HG03097 (cell line): ENCODE results near the gene GCH1.
"Not testable (repeated sequence)": the region's sequence is repeated elsewhere in the genome, so short reads cannot be mapped to it uniquely, and the experiment has no call there.

Experiments
- ATAC-seq: cut with Tn5 transposase; IDR thresholded peaks from one replicate; pipeline ENCODE4 v1.9.1; 2021; ENCODE audit not compliant: unreplicated experiment, low FRiP score

GCH1 gene

DNA sequence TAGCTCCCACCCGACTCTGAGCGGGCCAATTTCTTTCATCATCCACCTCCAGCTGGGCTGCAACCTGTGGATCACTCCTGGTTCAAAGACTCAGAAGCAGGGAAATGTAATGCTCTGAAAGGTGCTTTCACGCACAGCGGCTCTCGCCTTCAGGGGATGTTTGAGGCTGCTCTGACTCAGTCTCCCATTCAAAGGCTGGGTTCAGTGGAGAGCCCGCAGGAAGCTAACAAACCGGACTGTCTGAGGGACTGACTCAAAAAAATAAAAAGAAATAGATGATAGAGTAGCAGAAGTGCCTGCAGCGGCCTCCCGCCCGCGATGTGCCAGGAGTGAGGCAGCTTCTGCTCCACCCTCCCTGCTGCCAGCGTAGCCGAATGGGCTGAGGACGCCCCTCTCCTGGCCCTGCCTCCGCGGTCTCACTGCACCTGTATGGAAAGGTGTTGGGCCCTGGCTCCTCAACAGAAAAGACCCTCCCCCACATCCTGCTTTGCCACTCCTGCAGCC is 98.0 kb downstream of the GCH1 start:
- ATAC-seq: no peak

DNA sequence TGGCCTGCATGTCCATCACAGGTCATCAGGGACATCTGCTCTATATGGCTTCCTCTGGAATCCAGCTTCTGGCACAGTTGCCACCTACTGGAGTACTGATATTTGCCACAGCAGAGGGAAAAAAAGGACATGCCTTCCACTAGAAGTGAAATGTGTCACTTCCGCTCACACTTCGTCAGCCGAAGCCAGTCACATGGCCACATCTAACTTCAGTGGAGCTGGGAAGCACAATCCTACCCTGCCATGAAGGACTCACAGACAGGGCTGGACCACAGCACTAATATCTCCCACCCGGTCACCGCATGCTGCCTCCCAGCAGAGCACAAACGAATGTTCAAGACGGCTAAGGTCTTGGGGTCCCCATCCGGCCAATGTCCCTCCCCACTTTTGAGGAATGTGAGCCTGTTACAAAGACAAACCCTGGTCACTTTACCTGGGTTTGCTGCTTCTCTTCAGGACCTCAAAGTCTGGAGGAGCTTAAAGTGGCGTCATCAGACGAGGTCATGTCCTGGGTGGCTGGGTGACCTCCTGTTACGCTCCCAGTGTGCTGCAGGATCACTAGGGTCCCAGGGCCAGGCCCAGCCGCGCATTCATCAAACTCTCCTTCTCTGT is 98.6 kb downstream of the GCH1 start:
- ATAC-seq: no peak

- no peak for ATAC-seq
Measured at GRCh38 chr14:54803396-54803795, 99.2 kb downstream of the GCH1 start.

DNA sequence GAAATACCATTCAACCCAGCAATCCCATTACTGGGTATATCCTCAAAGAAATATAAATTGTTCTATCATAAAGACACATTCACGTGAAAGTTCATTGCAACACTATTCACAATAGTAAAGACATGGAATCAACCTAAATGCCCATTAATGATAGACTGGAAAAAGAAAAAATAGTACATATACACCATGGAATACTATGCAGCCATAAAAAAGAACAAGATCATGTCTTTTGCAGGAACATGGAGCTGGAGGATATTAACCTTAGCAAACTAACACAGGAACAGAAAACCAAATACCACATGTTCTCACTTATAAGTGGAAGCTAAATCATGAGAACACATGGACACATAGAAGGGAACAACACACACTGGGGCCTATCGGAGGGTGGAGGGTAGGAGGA is 101.1 kb downstream of the GCH1 start:
- not testable (repeated sequence) for ATAC-seq

- no peak for ATAC-seq
Measured at GRCh38 chr14:54798465-54799124, 104.0 kb downstream of the GCH1 start.

DNA sequence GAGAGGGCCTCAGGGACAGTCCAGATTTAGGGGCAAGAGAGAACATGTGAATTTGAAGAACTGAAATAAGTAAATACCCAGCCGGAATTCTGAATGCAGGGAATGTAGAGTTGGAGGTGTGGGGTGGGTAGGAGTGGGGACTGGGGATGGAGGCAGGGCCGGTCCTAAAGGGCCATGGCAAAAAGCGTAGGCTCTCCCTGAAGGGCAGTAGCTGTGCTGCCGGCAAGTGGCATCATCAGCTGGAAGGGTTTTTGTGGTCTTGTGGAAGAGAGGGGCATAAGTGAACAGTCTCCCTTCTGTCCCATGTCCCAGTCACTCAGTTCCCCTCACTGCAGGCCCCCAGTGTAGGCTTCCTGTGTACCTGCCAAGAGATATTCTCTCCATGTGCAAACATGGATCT is 104.6 kb downstream of the GCH1 start:
- ATAC-seq: no peak

DNA sequence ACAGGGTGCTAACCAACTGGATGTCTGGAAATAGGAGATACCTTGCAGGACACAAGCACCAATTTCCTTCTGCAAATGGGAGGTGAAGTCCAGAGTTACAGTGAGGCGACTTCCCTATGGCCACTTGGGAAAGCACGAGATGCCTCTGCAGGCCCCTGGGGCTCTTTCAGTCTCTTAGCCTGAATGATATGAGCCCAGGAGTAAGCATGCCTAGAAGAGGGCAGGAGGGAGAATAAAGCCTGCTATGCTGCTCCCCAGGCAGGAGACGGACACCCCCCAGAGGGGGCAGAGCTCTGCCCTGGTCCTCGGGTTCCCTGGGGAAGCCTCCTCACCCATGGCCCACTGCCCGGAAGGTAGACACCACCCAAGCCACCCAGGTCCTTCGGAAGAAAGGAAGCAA is 105.1 kb downstream of the GCH1 start:
- no peak for ATAC-seq

DNA sequence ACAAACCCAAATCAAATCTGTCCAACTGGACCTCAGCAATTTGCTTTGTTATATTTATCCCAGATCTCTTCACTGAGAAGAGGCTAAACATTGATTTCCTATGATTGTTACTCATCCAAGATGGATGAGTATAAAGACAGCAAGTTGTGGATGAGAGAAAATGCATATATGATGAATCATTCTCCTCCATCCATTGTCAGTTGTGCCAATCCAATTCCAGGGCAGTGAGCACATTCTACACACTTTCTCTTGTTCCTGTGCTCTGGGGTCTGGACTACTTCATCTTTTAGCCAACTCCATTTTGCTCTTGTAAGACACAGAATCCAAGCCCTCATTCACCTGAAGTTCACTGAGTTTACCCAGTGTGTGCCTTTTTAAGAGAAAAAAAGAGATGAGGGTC is 105.7 kb downstream of the GCH1 start:
- ATAC-seq: no peak

GRCh38 chr14:54794796-54795195 is 107.8 kb downstream of the GCH1 start:
- no peak for ATAC-seq

DNA sequence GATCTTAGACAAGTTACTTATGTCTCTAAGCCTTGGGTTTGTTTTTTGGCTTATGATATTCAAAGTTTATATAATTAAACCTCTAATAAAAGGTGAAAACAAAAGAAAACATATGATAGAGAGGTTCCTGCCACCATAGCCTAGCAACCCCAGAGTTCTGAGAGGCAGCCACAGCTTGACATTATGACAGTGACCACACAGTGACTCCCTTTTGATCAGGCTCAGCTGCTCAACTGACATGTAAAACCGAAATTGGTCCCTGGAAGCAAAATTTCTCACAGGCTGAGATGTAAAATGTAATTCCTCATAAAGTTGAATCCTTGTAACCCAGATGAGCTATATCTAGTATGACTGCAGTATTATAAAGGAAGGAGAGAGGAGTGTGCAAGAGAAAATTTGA is 108.5 kb downstream of the GCH1 start:
- ATAC-seq: no peak

DNA sequence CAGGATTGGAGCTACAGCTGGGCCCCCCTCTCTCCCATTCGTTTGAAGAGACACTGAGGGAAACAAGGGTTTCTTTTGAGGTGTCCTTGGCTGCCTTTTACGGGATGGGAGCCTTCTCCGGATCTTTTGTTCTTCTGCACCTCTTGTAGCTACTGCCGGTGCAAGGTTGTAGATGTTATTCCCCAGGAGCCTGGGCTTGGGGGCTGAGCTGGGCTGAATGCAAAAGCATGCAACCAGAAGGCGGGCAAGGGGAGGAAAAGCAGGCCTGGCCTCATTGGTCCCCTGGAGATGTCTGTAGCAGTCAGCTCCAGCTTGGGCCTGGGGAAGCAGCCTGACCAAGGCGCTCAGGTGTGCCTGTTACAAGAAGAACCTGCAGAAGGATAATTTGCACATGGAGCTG is 110.3 kb downstream of the GCH1 start:
- ATAC-seq: no peak
